ENCODE measurements around the gene SEC14L5.

DNA sequence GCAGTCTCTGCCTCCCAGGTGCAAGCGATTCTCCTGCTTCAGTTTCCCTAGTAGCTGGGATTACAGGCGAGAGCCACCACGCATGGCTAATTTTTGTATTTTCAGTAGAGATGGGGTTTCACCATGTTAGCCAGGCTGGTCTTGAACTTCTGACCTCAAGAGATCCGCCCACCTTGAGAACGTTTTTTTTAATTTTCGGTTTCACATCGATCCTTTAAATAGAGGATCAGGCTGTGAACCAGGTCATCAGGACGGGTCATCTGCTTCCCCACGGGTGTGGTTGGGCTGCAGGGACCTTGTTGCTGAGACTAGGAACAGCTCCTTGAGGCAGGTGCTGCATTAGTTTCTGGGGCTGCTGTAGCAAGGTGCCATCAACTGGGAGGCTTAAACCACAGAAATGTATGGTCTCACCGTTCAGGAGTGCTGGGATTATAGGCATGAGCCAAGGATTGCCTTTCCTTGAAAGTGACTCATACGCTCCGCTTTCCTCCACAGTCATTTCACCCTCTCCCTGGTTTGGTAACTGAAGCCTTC is 83.5 kb downstream of the SEC14L5 start:
- TF ChIP-seq, protein P1, sequence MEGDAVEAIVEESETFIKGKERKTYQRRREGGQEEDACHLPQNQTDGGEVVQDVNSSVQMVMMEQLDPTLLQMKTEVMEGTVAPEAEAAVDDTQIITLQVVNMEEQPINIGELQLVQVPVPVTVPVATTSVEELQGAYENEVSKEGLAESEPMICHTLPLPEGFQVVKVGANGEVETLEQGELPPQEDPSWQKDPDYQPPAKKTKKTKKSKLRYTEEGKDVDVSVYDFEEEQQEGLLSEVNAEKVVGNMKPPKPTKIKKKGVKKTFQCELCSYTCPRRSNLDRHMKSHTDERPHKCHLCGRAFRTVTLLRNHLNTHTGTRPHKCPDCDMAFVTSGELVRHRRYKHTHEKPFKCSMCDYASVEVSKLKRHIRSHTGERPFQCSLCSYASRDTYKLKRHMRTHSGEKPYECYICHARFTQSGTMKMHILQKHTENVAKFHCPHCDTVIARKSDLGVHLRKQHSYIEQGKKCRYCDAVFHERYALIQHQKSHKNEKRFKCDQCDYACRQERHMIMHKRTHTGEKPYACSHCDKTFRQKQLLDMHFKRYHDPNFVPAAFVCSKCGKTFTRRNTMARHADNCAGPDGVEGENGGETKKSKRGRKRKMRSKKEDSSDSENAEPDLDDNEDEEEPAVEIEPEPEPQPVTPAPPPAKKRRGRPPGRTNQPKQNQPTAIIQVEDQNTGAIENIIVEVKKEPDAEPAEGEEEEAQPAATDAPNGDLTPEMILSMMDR (IDR thresholded peaks at IDR 0.05; ENCODE audit: poor library complexity), result no peak
- TF ChIP-seq EZH2 (IDR thresholded peaks at IDR 0.05; ENCODE audit: borderline replicate concordance), result no peak
